IPS DF 19.7 (cell line): ENCODE measurements around the gene ABCB7.
"Not testable (repeated sequence)": the region's sequence is repeated elsewhere in the genome, so short reads cannot be mapped to it uniquely, and the experiment has no call there.

Experiments used
- DNase-seq: peaks from one replicate; pipeline ENCODE4 v3.0.0-alpha.2; 2013; ENCODE audit warnings: low read depth, low spot score

The ABCB7 gene

GRCh38 chrX:75106772-75107171 is 49.3 kb downstream of the ABCB7 start:
- DNase-seq, result no peak

DNA sequence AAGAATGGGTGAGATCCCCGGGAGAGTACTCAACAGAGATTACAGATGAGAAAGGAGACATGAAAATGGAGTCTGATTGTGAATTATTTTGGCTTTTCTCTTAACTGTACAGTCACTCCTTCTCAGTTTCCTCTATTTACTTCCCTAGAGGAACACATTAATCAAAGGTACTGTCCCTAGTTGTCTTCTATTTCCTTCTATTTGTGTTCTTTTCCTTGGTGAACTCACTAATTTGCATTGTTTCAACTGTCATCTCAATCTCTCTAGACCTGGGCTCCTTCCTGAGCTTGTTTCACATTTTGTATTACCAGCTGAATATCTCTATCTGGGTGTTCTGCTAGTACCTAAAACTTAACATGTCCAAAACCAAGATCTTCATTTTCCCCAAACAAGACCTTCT is 59.8 kb downstream of the ABCB7 start:
- no peak for DNase-seq

- DNase-seq, result no peak
Observed at GRCh38 chrX:75086731-75087195, 69.3 kb downstream of the ABCB7 start.

DNA sequence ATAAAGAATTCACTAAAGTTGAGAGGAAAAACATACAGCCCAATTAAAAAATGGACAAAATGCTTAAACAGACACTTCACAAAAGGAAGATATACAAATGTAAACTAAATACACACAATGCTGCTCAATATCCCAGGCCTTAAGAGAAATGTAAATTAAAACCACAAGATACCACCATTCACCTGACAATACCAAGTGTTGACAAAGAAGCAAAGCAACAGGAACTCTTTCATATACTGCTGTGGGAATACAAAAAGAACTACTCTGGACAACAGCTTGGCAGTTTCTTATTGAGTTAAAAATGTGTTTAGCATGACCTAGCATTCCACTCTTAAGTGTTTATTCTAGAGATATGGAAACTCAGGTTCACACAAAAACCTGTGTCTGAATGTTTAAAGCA is 71.3 kb downstream of the ABCB7 start:
- no peak for DNase-seq

GRCh38 chrX:75076429-75076828 is 79.7 kb downstream of the ABCB7 start:
- DNase-seq, result no peak

DNA sequence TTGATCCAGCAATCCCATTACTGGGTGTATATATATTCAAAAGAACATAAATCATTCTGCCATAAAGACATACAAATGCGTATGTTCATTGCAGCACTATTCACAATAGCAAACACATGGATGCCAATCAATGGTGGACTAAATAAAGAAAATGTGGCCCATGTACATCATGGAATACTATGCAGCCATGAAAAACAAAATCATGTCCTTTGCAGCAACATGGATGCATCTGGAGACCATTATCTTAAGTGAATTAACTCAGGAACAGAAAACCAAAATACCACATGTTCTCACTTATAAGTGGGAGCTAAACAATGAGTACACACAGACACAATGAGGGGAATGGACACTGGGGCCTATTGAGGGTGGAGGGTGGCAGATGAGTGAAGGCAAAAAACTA is 81.6 kb downstream of the ABCB7 start:
- no peak for DNase-seq

- no peak for DNase-seq
Observed at GRCh38 chrX:75071334-75071733, 84.7 kb downstream of the ABCB7 start.

- DNase-seq, result no peak
Observed at GRCh38 chrX:75067931-75068330, 88.2 kb downstream of the ABCB7 start.

DNA sequence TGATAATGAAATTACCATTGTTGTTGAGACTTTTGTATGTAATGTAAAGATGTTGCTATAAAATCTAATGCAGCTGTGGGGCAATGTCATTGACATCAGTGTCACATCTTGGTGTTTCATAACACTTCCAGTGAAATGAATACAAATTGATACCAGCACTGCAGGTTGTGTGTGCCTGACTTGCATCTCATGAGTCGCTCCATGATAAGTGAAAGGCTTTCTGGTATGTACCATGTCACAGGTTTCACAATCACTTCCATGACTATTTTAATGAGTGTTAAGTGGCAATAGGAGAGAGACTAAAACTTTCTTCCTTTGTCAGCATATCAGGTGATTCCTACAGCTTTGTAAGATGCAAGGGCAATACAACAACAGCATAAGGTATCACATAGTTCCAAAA is 94.4 kb downstream of the ABCB7 start:
- no peak for DNase-seq

GRCh38 chrX:75051047-75051446 is 105.0 kb downstream of the ABCB7 start:
- no peak for DNase-seq

DNA sequence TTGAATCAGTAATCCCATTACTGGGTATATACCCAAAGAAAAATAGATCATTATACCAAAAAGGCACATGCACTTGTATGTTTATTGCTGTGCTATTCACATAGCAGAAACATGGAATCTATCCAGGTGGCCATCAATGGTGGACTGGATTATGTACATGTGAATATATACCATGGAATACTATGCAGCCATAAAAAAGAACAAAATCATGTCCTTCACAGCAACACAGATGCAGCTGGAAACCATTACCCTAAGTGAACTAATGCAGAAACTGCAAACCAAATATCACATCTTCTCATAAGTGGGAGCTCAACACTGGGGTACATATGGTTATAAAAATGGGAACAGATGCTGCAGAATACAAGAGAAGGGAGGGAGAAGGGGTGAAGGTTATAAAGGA is 110.7 kb downstream of the ABCB7 start:
- no peak for DNase-seq

- DNase-seq, result not testable (repeated sequence)
Observed at GRCh38 chrX:75044142-75044541, 111.9 kb downstream of the ABCB7 start.

DNA sequence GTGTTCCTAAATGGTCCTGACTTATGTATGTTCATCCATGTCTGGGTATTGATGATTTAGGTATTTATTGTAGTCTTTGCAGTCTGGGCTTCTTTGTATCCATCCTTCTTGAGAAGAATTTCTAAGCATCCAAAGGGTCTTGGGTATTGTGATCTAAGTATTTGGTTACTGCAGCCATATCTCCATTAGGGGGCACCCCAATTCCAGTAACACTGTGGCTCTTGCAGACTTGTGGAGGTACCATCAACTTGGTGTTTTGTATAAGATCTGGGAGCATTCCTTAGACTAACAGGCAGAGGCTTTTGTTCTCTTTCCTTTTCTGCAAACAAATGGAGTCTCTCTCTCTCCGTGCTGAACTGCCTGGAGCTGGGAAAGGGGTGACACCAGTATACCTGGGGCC is 117.2 kb downstream of the ABCB7 start:
- DNase-seq, result peak; percentile 0
